Measurements from ENCODE around the gene PPP1R3C.

Gene PPP1R3C

GRCh38 chr10:91589015-91589657 lies 43.7 kb downstream of the PPP1R3C start:
- TF ChIP-seq CTCF (IDR thresholded peaks at IDR 0.05; ENCODE audit: low read length, missing control alignments) = no peak
- DNase-seq (ENCODE audit: low read depth) = peak; percentile 66
- no peak overlapping the region for H3K4me3 ChIP-seq (replicated peaks; ENCODE audit: low read depth, low read length)

- peak; percentile 79 for DNase-seq (ENCODE audit: low read depth)
- TF ChIP-seq CTCF (IDR thresholded peaks at IDR 0.05; ENCODE audit: low read length, missing control alignments) = no peak
- H3K4me3 ChIP-seq (replicated peaks; ENCODE audit: low read depth, low read length) = no peak overlapping the region
These were observed 44.9 kb downstream of the PPP1R3C start for GRCh38 chr10:91587710-91588638.

GRCh38 chr10:91582153-91582554 lies 50.7 kb downstream of the PPP1R3C start:
- no peak for TF ChIP-seq CTCF (IDR thresholded peaks at IDR 0.05; ENCODE audit: low read length, missing control alignments)
- no peak overlapping the region for H3K4me3 ChIP-seq (replicated peaks; ENCODE audit: low read depth, low read length)
- DNase-seq (ENCODE audit: low read depth) = no peak

GRCh38 chr10:91579329-91579985 lies 53.4 kb downstream of the PPP1R3C start:
- no peak overlapping the region for H3K4me3 ChIP-seq (replicated peaks; ENCODE audit: low read depth, low read length)
- DNase-seq (ENCODE audit: low read depth) = no peak
- no peak for TF ChIP-seq CTCF (IDR thresholded peaks at IDR 0.05; ENCODE audit: low read length, missing control alignments)
